ENCODE data around the gene CCDC198.

DNA sequence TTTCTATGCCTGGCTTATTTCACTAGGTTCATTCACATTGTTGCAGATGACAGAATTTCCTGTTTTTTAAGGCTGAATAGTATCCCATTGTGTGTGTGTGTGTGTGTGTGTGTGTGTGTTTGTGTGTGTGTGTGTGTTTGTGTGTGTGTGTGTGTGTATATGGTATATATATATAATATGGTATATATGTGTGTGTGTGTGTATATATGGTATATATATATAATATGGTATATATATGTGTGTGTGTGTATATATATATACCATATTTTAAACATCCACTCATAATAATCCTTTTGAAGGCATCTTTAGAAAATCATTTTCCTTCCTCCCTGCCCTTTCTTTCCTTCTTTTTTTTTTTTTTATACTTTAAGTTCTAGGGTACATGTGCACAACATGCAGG is 5.0 kb upstream of the CCDC198 start:
- TF ChIP-seq RARB (CRISPR knock-in tag; IDR thresholded peaks at IDR 0.05) (no peak), ZFP30 (CRISPR knock-in tag; IDR thresholded peaks at IDR 0.05) (no peak), ARNTL (CRISPR knock-in tag; IDR thresholded peaks at IDR 0.05; ENCODE audit: borderline replicate concordance, low read depth) (no peak), ZNF565 (CRISPR knock-in tag; conservative IDR thresholded peaks at IDR 0.05; ENCODE audit: low read depth) (no peak), ZFP3 (CRISPR knock-in tag; IDR thresholded peaks at IDR 0.05) (no peak), ESRRG (CRISPR knock-in tag; IDR thresholded peaks at IDR 0.05) (no peak), TCF4 (CRISPR knock-in tag; IDR thresholded peaks at IDR 0.05; ENCODE audit: borderline replicate concordance) (no peak), PPARA (CRISPR knock-in tag; IDR thresholded peaks at IDR 0.05; ENCODE audit: borderline replicate concordance) (no peak), ZNF70 (CRISPR knock-in tag; IDR thresholded peaks at IDR 0.05) (no peak)
- TF ChIP-seq, protein P1, sequence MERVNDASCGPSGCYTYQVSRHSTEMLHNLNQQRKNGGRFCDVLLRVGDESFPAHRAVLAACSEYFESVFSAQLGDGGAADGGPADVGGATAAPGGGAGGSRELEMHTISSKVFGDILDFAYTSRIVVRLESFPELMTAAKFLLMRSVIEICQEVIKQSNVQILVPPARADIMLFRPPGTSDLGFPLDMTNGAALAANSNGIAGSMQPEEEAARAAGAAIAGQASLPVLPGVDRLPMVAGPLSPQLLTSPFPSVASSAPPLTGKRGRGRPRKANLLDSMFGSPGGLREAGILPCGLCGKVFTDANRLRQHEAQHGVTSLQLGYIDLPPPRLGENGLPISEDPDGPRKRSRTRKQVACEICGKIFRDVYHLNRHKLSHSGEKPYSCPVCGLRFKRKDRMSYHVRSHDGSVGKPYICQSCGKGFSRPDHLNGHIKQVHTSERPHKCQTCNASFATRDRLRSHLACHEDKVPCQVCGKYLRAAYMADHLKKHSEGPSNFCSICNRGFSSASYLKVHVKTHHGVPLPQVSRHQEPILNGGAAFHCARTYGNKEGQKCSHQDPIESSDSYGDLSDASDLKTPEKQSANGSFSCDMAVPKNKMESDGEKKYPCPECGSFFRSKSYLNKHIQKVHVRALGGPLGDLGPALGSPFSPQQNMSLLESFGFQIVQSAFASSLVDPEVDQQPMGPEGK (CRISPR knock-in tag; IDR thresholded peaks at IDR 0.05; ENCODE audit: borderline replicate concordance): no peak
- TF ChIP-seq, protein P2, sequence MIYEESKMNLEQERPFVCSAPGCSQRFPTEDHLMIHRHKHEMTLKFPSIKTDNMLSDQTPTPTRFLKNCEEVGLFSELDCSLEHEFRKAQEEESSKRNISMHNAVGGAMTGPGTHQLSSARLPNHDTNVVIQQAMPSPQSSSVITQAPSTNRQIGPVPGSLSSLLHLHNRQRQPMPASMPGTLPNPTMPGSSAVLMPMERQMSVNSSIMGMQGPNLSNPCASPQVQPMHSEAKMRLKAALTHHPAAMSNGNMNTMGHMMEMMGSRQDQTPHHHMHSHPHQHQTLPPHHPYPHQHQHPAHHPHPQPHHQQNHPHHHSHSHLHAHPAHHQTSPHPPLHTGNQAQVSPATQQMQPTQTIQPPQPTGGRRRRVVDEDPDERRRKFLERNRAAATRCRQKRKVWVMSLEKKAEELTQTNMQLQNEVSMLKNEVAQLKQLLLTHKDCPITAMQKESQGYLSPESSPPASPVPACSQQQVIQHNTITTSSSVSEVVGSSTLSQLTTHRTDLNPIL (CRISPR knock-in tag; IDR thresholded peaks at IDR 0.05; ENCODE audit: low read depth): no peak

Data from SK-N-SH treated with all-trans-retinoic acid at 6 μM for 48 hours (cell line).